Measurements from ENCODE around the gene DDX20. TPM values are rescaled to one million over a fixed set of nuclear protein-coding genes. Genes with fewer than 3 reads are reported as not detected.

The DDX20 gene
- total and polyA plus RNA-seq, 2 donors (not counting 3 experiments of a cell fraction or from before 2014, with no cell fraction given) = 4.1 to 15.9 TPM

GRCh38 chr1:111707906-111708305 is 47.8 kb upstream of the DDX20 start:
- H3K9me3 ChIP-seq (replicated peaks; ENCODE audit: control insufficient read depth, insufficient read depth, low read length) = no peaks in the 10 kb centered on the region
- H2AFZ ChIP-seq (ENCODE audit: low read depth, low read length) = no peak overlapping the region
- BruUV-seq (replicated peaks) = no TSS peak
- ChIA-PET POLR2A (no interaction called here), CTCF (interaction anchor here (0.9 to 1.0 kb wide), 2 partner anchors 60 to 200 kb away, joined by 3 read pairs; no protein-coding TSS in a partner anchor)
- DNase-seq (ENCODE audit: low read depth, low spot score) = no peak
- FAIRE-seq = no peak
- intact Hi-C loops (cut with micrococcal nuclease) (no loop called here), dilution Hi-C loops (cut with MboI; ENCODE audit: extremely low pct_ligation_motif_present, low sequenced_read_pairs) (no loop called here)
- H3K27me3 ChIP-seq (ENCODE audit: control insufficient read depth in 2 of 2, insufficient read depth in 2 of 2, low read length in 2 of 2) = no peaks in the 10 kb centered on the region
- H3K4me2 ChIP-seq (ENCODE audit: insufficient read depth, low read length) = no peak overlapping the region
- no peak overlapping the region for H3K4me3 ChIP-seq (replicated peaks in 1 of 3; ENCODE audit: insufficient read depth in 1 of 3, low read depth in 1 of 3, low read length in 3 of 3)
- no peaks in the 10 kb centered on the region for H3K79me2 ChIP-seq (ENCODE audit: control insufficient read depth, insufficient read depth, low read length)
- H4K20me1 ChIP-seq (replicated peaks; ENCODE audit: control insufficient read depth, extremely low read depth, insufficient read depth, low read length) = no peaks in the 10 kb centered on the region
- no peak overlapping the region for H3K27ac ChIP-seq (ENCODE audit: insufficient read depth, low read depth, low read length)
- H3K9ac ChIP-seq (replicated peaks; ENCODE audit: extremely low read depth, insufficient read depth, low read length) = no peak overlapping the region
- peaks cover 0 to 6% of the 10 kb centered on the region in 2 experiments for H3K36me3 ChIP-seq (ENCODE audit: control insufficient read depth in 2 of 2, extremely low read depth in 1 of 2, insufficient read depth in 2 of 2, low read length in 2 of 2)
- H3K9me1 ChIP-seq (replicated peaks; ENCODE audit: control insufficient read depth, extremely low read depth, insufficient read depth, low read length) = no peaks in the 10 kb centered on the region
- no peaks in the 10 kb centered on the region for H3K4me1 ChIP-seq (ENCODE audit: control insufficient read depth, extremely low read depth, insufficient read depth, low read length)
- TF ChIP-seq MYC (IDR thresholded peaks at IDR 0.05; ENCODE audit: low read depth, low read length) (no peak), POLR2AphosphoS5 (IDR thresholded peaks at IDR 0.05; ENCODE audit: insufficient read depth, low read depth, low read length) (no peak), EZH2 (IDR thresholded peaks at IDR 0.05; ENCODE audit: borderline replicate concordance, low read depth, low read length, severe bottlenecking) (no peak), MAX (IDR thresholded peaks at IDR 0.05; ENCODE audit: insufficient read depth, insufficient read length) (no peak), CTCF (IDR thresholded peaks at IDR 0.05; ENCODE audit: extremely low read depth in 1 of 2, insufficient read depth in 1 of 2, low read depth in 1 of 2, low read length in 2 of 2) (no peak)

GRCh38 chr1:111709986-111710385 is 45.7 kb upstream of the DDX20 start:
- H3K9me3 ChIP-seq (replicated peaks; ENCODE audit: control insufficient read depth, insufficient read depth, low read length) = no peaks in the 10 kb centered on the region
- ChIA-PET CTCF (interaction anchor here (0.7 to 8.8 kb wide), 4 partner anchors 38 to 228 kb away, joined by 3 to 487 read pairs (median 35); no protein-coding TSS in a partner anchor), POLR2A (no interaction called here)
- TF ChIP-seq CTCF (IDR thresholded peaks at IDR 0.05; ENCODE audit: extremely low read depth in 1 of 2, insufficient read depth in 1 of 2, low read depth in 1 of 2, low read length in 2 of 2) (no peak), POLR2A (IDR thresholded peaks at IDR 0.05; ENCODE audit: low read depth, low read length) (no peak), GATA2 (IDR thresholded peaks at IDR 0.05; ENCODE audit: insufficient read depth, insufficient read length, low read depth, low read length) (no peak)
- no peaks in the 10 kb centered on the region for H3K27me3 ChIP-seq (ENCODE audit: control insufficient read depth in 2 of 2, insufficient read depth in 2 of 2, low read length in 2 of 2)
- H3K36me3 ChIP-seq (ENCODE audit: control insufficient read depth in 2 of 2, extremely low read depth in 1 of 2, insufficient read depth in 2 of 2, low read length in 2 of 2) = peaks cover 0 to 2% of the 10 kb centered on the region in 2 experiments
- no peak overlapping the region for H2AFZ ChIP-seq (ENCODE audit: low read depth, low read length)
- FAIRE-seq (no peak), DNase-seq (ENCODE audit: low read depth, low spot score) (no peak)
- no peak overlapping the region for H3K4me3 ChIP-seq (replicated peaks in 1 of 3; ENCODE audit: insufficient read depth in 1 of 3, low read depth in 1 of 3, low read length in 3 of 3)
- no peak overlapping the region for H3K9ac ChIP-seq (replicated peaks; ENCODE audit: extremely low read depth, insufficient read depth, low read length)
- no peak overlapping the region for H3K27ac ChIP-seq (ENCODE audit: insufficient read depth, low read depth, low read length)
- H3K4me2 ChIP-seq (ENCODE audit: insufficient read depth, low read length) = no peak overlapping the region
- dilution Hi-C loops (cut with MboI; ENCODE audit: extremely low pct_ligation_motif_present, low sequenced_read_pairs) = no loop called here
- no peaks in the 10 kb centered on the region for H3K4me1 ChIP-seq (ENCODE audit: control insufficient read depth, extremely low read depth, insufficient read depth, low read length)
- no peaks in the 10 kb centered on the region for H3K79me2 ChIP-seq (ENCODE audit: control insufficient read depth, insufficient read depth, low read length)
- H3K9me1 ChIP-seq (replicated peaks; ENCODE audit: control insufficient read depth, extremely low read depth, insufficient read depth, low read length) = no peaks in the 10 kb centered on the region
- H4K20me1 ChIP-seq (replicated peaks; ENCODE audit: control insufficient read depth, extremely low read depth, insufficient read depth, low read length) = no peaks in the 10 kb centered on the region
- BruUV-seq (replicated peaks) = no TSS peak
- intact Hi-C loops (cut with micrococcal nuclease) = no loop called here

Measured in endothelial cell of umbilical vein (primary cell).